H1 (cell line): ENCODE data around the gene VWCE. TPM values are rescaled to one million over a fixed set of nuclear protein-coding genes. Genes with fewer than 3 reads are reported as not detected.

Source experiments
- CTCF ChIA-PET: fragments of 300-600 bp; sonication (Branson Sonifier 250); formaldehyde crosslinking; loops from one replicate; lab custom pipeline; 2021; ENCODE audit not compliant: partially characterized antibody; lab: Charles Lee
- POLR2A ChIA-PET: fragments of 300-600 bp; sonication (Branson Sonifier 250); formaldehyde crosslinking; loops from one replicate; lab custom pipeline; 2021; ENCODE audit warnings: inconsistent platforms; ENCODE audit not compliant: partially characterized antibody; lab: Charles Lee
- DNase-seq, 2 experiments: peaks; one replicate each; pipeline versions ENCODE4 v3.0.0 to v3.0.0-alpha.2; 2010 to 2022; ENCODE audit warnings: low spot score in 2 of 2, low read depth in 1 of 2, mixed read lengths in 1 of 2
- FAIRE-seq: peaks from 2 replicates; lab custom pipeline; 2011; peaks lifted over from hg19 to GRCh38; lab: Jason Lieb, UNC
- H2AFZ ChIP-seq: 2 replicates; pipeline ENCODE4 v1.8.1; 2012; ENCODE audit warnings: low read length, inconsistent platforms
- H2AK5ac ChIP-seq: 2 replicates; pipeline ENCODE4 v1.6.1; 2013; ENCODE audit warnings: low read depth, low read length
- H2BK120ac ChIP-seq: replicated peaks from 2 replicates; pipeline ENCODE3; 2013; ENCODE audit warnings: low read depth, low read length, inconsistent platforms
- H2BK12ac ChIP-seq: 2 replicates; pipeline ENCODE4 v1.6.1; 2013; ENCODE audit warnings: low read depth, low read length
- H2BK15ac ChIP-seq: 2 replicates; pipeline ENCODE4 v1.6.1; 2013; ENCODE audit warnings: low read length
- H2BK20ac ChIP-seq: 2 replicates; pipeline ENCODE4 v1.6.1; 2013; ENCODE audit warnings: low read length
- H2BK5ac ChIP-seq: 2 replicates; pipeline ENCODE4 v1.6.1; 2013; ENCODE audit warnings: low read depth, low read length
- H3K14ac ChIP-seq: 2 replicates; pipeline ENCODE4 v1.6.1; 2013; ENCODE audit warnings: inconsistent platforms; ENCODE audit not compliant: insufficient read length
- H3K18ac ChIP-seq: 2 replicates; pipeline ENCODE4 v1.6.1; 2013; ENCODE audit warnings: low read length; ENCODE audit errors: extremely low read depth
- H3K23ac ChIP-seq: 2 replicates; pipeline ENCODE4 v1.6.1; 2013; ENCODE audit warnings: inconsistent platforms; ENCODE audit not compliant: insufficient read length
- H3K23me2 ChIP-seq: 2 replicates; pipeline ENCODE4 v1.6.1; 2013; ENCODE audit warnings: low read depth, low read length
- H3K27ac ChIP-seq: 2 replicates; pipeline ENCODE4 v1.6.1; 2011; ENCODE audit warnings: low read depth, low read length, inconsistent platforms
- H3K27me3 ChIP-seq, 4 experiments: replicated peaks in 1 of 4; 1 replicate in 1 of 4; 2 replicates in 3 of 4; pipeline versions ENCODE4 v1.6.1 to v1.8.1; 2011 to 2013; ENCODE audit warnings: low read length in 3 of 4, mild to moderate bottlenecking in 3 of 4, inconsistent platforms in 2 of 4, mixed read lengths in 2 of 4, moderate library complexity in 1 of 4; ENCODE audit not compliant: control insufficient read depth in 3 of 4, insufficient read depth in 3 of 4; ENCODE audit errors: extremely low read depth in 1 of 4
- H3K36me3 ChIP-seq, 4 experiments: 2 replicates each; pipeline versions ENCODE4 v1.6.1 to v1.8.1; 2011 to 2013; ENCODE audit warnings: mild to moderate bottlenecking in 4 of 4, low read length in 3 of 4, moderate library complexity in 2 of 4, control low read depth in 1 of 4, inconsistent platforms in 1 of 4; ENCODE audit not compliant: insufficient read depth in 4 of 4, control insufficient read depth in 2 of 4
- H3K4ac ChIP-seq: replicated peaks from 2 replicates; pipeline ENCODE3; 2013; ENCODE audit warnings: low read length, low read depth, mixed read lengths, inconsistent platforms; ENCODE audit not compliant: insufficient read length
- H3K4me1 ChIP-seq, 4 experiments: replicated peaks in 1 of 4; 1 replicate in 1 of 4; 2 replicates in 3 of 4; pipeline versions ENCODE4 v1.6.1 to v1.8.1; 2011 to 2013; ENCODE audit warnings: low read length in 3 of 4, inconsistent platforms in 2 of 4, mixed read lengths in 1 of 4; ENCODE audit not compliant: insufficient read depth in 4 of 4, control insufficient read depth in 3 of 4
- H3K4me2 ChIP-seq, 2 experiments: 2 replicates each; pipeline versions ENCODE4 v1.6.1 to v1.8.1; 2011 to 2013; ENCODE audit warnings: low read depth in 2 of 2, low read length in 2 of 2, control low read depth in 1 of 2, inconsistent platforms in 1 of 2, mild to moderate bottlenecking in 1 of 2; ENCODE audit not compliant: insufficient read depth in 1 of 2
- H3K4me3 ChIP-seq, 4 experiments: fragments of 200-600, 300-600 bp in 1 of 4; sonication (generic), shearing (Covaris generic), sonication (Bioruptor Twin) in 1 of 4; 2 replicates each; pipeline versions ENCODE4 v1.5.1 to v1.8.1; 2011 to 2016; ENCODE audit warnings: low read length in 4 of 4, low read depth in 3 of 4, control low read depth in 2 of 4, inconsistent platforms in 2 of 4, mild to moderate bottlenecking in 2 of 4, mixed read lengths in 1 of 4, moderate library complexity in 1 of 4; ENCODE audit not compliant: insufficient read depth in 2 of 4; ENCODE audit errors: extremely low read depth in 1 of 4
- H3K56ac ChIP-seq: replicated peaks from 2 replicates; pipeline ENCODE3; 2013; ENCODE audit warnings: low read depth, mild to moderate bottlenecking, mixed read lengths, low read length, inconsistent platforms; ENCODE audit not compliant: insufficient read length
- H3K79me1 ChIP-seq: 2 replicates; pipeline ENCODE4 v1.6.1; 2013; ENCODE audit warnings: low read depth, low read length, control low read depth
- H3K79me2 ChIP-seq, 2 experiments: 2 replicates each; pipeline versions ENCODE4 v1.6.1 to v1.8.1; 2012 to 2013; ENCODE audit warnings: low read length in 2 of 2, mild to moderate bottlenecking in 2 of 2, inconsistent platforms in 1 of 2; ENCODE audit not compliant: insufficient read depth in 2 of 2, control insufficient read depth in 1 of 2
- H3K9ac ChIP-seq, 4 experiments: replicated peaks in 1 of 4; 1 replicate in 1 of 4; 2 replicates in 3 of 4; pipeline versions ENCODE4 v1.6.1 to v1.8.1; 2011 to 2013; ENCODE audit warnings: low read depth in 3 of 4, low read length in 3 of 4, control low read depth in 2 of 4, mild to moderate bottlenecking in 2 of 4, moderate library complexity in 2 of 4, inconsistent platforms in 1 of 4; ENCODE audit errors: extremely low read depth in 1 of 4
- H3K9me3 ChIP-seq, 2 experiments: 2 replicates each; pipeline versions ENCODE4 v1.6.1 to v1.8.1; 2012 to 2013; ENCODE audit warnings: mild to moderate bottlenecking in 2 of 2, moderate library complexity in 2 of 2, control low read depth in 1 of 2, inconsistent platforms in 1 of 2, low read depth in 1 of 2, low read length in 1 of 2, mixed read lengths in 1 of 2; ENCODE audit not compliant: insufficient read depth in 2 of 2
- H4K20me1 ChIP-seq, 2 experiments: replicated peaks in 1 of 2; 2 replicates each; pipeline versions ENCODE3 to v1.8.1; 2011 to 2013; ENCODE audit warnings: inconsistent platforms in 2 of 2, low read length in 2 of 2, mild to moderate bottlenecking in 1 of 2; ENCODE audit not compliant: insufficient read depth in 2 of 2, control insufficient read depth in 1 of 2
- H4K5ac ChIP-seq: 2 replicates; pipeline ENCODE4 v1.6.1; 2013; ENCODE audit warnings: low read length, low read depth, mixed read lengths, inconsistent platforms; ENCODE audit not compliant: insufficient read length
- H4K8ac ChIP-seq: 2 replicates; pipeline ENCODE4 v1.8.0; 2013; ENCODE audit warnings: mild to moderate bottlenecking, moderate library complexity, low read length, inconsistent platforms; ENCODE audit not compliant: insufficient read depth; ENCODE audit errors: extremely low read depth
- H4K91ac ChIP-seq: replicated peaks from 2 replicates; pipeline ENCODE3; 2013; ENCODE audit warnings: low read length, mixed read lengths, inconsistent platforms; ENCODE audit not compliant: insufficient read length
- ATF2 ChIP-seq: IDR thresholded peaks from 2 replicates; pipeline ENCODE4 v1.6.1; 2012; ENCODE audit warnings: low read length, inconsistent platforms
- BACH1 ChIP-seq: IDR thresholded peaks from 2 replicates; pipeline ENCODE4 v1.6.1; 2012; ENCODE audit warnings: low read length, improper control_type of control experiment
- CHD1 ChIP-seq: IDR thresholded peaks from 2 replicates; pipeline ENCODE4 v1.6.1; 2012; ENCODE audit warnings: low read depth, low read length, improper control_type of control experiment
- CTCF ChIP-seq, 3 experiments: IDR thresholded peaks; 1 replicate in 2 of 3; 2 replicates in 1 of 3; pipeline versions ENCODE4 v1.5.1 to v1.6.1; 2011; ENCODE audit warnings: low read length in 3 of 3, mild to moderate bottlenecking in 3 of 3, inconsistent platforms in 2 of 3, low read depth in 1 of 3, moderate library complexity in 1 of 3; ENCODE audit not compliant: insufficient read depth in 1 of 3; ENCODE audit errors: control extremely low read depth in 1 of 3
- FOSL1 ChIP-seq: IDR thresholded peaks from 2 replicates; pipeline ENCODE4 v1.6.1; 2011; ENCODE audit warnings: mild to moderate bottlenecking, low read depth, low read length, moderate library complexity; ENCODE audit not compliant: insufficient read depth
- JUND ChIP-seq: IDR thresholded peaks from 2 replicates; pipeline ENCODE4 v1.6.1; 2011; ENCODE audit warnings: mild to moderate bottlenecking, improper control_type of control experiment, low read length
- MAX ChIP-seq: IDR thresholded peaks from 2 replicates; pipeline ENCODE4 v1.6.1; 2012; ENCODE audit warnings: inconsistent platforms
- TCF12 ChIP-seq: IDR thresholded peaks from 2 replicates; pipeline ENCODE4 v1.6.1; 2011; ENCODE audit warnings: low read depth, mild to moderate bottlenecking, low read length
- WGBS, 2 experiments: shearing (Covaris generic) in 1 of 2; methylation state at CpG; one replicate each; pipeline versions ENCODE4 v1.1.6 to v1.1.7; 2013 to 2015; ENCODE audit warnings: low lambda C conversion rate in 2 of 2, mixed read lengths in 2 of 2, inconsistent platforms in 1 of 2, low coverage in 1 of 2, missing lambda C conversion rate in 1 of 2; ENCODE audit not compliant: insufficient replicate concordance in 2 of 2, insufficient coverage in 1 of 2, insufficient read length in 1 of 2; ENCODE audit errors: extremely low coverage in 1 of 2, missing lambda C conversion rate in 1 of 2; 5-methylcytosine and 5-hydroxymethylcytosine counted together
- polyA plus RNA-seq, 7 experiments: library from polyadenylated mRNA; depleted of rRNA in 3 of 7; stranded (reverse) in 5 of 7; unstranded in 2 of 7; fragments of >200 nt in 5 of 7; fragments of 200-250 nt in 2 of 7; gene quantifications; 1 replicate in 5 of 7; 2 replicates in 1 of 7; 4 replicates in 1 of 7; pipeline versions ENCODE4 v1.2.1 to v1.2.3, GENCODE V29; 2011 to 2013; ENCODE audit warnings: missing spikeins in 2 of 7, mixed read lengths in 2 of 7
- total RNA-seq: library from RNA; stranded (reverse); fragmentation: NEBNext Ultra II Directional; extraction: Animal tissue kit (Norgen Biotek cat#: 25700); gene quantifications from 2 replicates; pipeline ENCODE4 v1.2.1, GENCODE V29; 2021

The VWCE gene
- total and polyA plus RNA-seq, 2 of the 8 experiments (the other 6 are each of a cell fraction or from before 2014, with no cell fraction given) = 9.5 to 12.3 TPM

GRCh38 chr11:61254403-61255025 lies 40.6 kb downstream of the VWCE start:
- H4K20me1 ChIP-seq = no peaks in the 10 kb centered on the region
- no peak overlapping the region for H2BK120ac ChIP-seq
- no peaks in the 10 kb centered on the region for H3K36me3 ChIP-seq
- no peaks in the 10 kb centered on the region for H3K79me2 ChIP-seq
- no peaks in the 10 kb centered on the region for H3K23me2 ChIP-seq
- H2BK20ac ChIP-seq = no peak overlapping the region
- H3K27ac ChIP-seq = no peak overlapping the region
- no peak overlapping the region for H3K4me2 ChIP-seq
- H4K8ac ChIP-seq = no peak overlapping the region
- H3K14ac ChIP-seq = no peak overlapping the region
- no peak overlapping the region for H4K91ac ChIP-seq
- no peaks in the 10 kb centered on the region; a peak in 1 of 7 replicates for H3K4me1 ChIP-seq
- DNase-seq (peak; percentile 38 to 89), FAIRE-seq (peak; percentile 82)
- ChIA-PET CTCF (interaction anchor here (0.7 to 2.7 kb wide), 28 partner anchors 10 to 455 kb away, joined by 3 to 32 read pairs (median 4); partner anchors contain the start of genes TMEM216 and VWCE), POLR2A (interaction anchor here (0.9 to 1.4 kb wide), 4 partner anchors 10 to 108 kb away, joined by 3 to 6 read pairs (median 4); partner anchors contain the start of genes CYB561A3 and TMEM138)
- no peak overlapping the region for H2BK5ac ChIP-seq
- H4K5ac ChIP-seq = no peak overlapping the region
- H3K27me3 ChIP-seq = no peaks in the 10 kb centered on the region; a peak in 1 of 7 replicates
- no peak overlapping the region for H2AFZ ChIP-seq
- H3K4ac ChIP-seq = no peak overlapping the region
- H2AK5ac ChIP-seq = no peak overlapping the region
- H3K9ac ChIP-seq = no peak overlapping the region
- H3K79me1 ChIP-seq = no peaks in the 10 kb centered on the region
- H3K9me3 ChIP-seq = no peaks in the 10 kb centered on the region
- no peak overlapping the region for H3K56ac ChIP-seq
- H2BK12ac ChIP-seq = no peak overlapping the region
- WGBS, 2 experiments = 69% methylated on average over 12 of the region's 12 CpGs; no CpG with 5 or more reads in 1 of the 2 experiments
- H3K18ac ChIP-seq = no peak overlapping the region
- H3K4me3 ChIP-seq = no peak overlapping the region
- H2BK15ac ChIP-seq = no peak overlapping the region
- no peak overlapping the region for H3K23ac ChIP-seq
- no peak for TF ChIP-seq CHD1
- no peak for TF ChIP-seq BACH1
- no peak for TF ChIP-seq ATF2
- no peak for TF ChIP-seq FOSL1
- no peak for TF ChIP-seq TCF12
- 0 out of 2 replicates have a peak, but pooled peaks have one; percentile 7 for TF ChIP-seq JUND
- 0 out of 2 replicates have a peak, but pooled peaks have one; percentile 12 for TF ChIP-seq MAX
- peak; percentile 89 to 99 (median 99) for TF ChIP-seq CTCF (IDR thresholded peaks at IDR 0.05; ENCODE audit: control extremely low read depth in 1 of 3, insufficient read depth in 1 of 3, low read depth in 1 of 3, low read length in 3 of 3)
